Chondrocyte (in vitro differentiated cells): ENCODE measurements around the gene EHBP1. TPM values are rescaled to one million over a fixed set of nuclear protein-coding genes. Genes with fewer than 3 reads are reported as not detected.

Experiments
- DNase-seq: peaks from one replicate; pipeline ENCODE4 v3.0.0; 2021; ENCODE audit warnings: mixed read lengths, low spot score
- H3K27ac Mint-ChIP-seq: one replicate; pipeline ENCODE4 v1.8.0; 2021; ENCODE audit warnings: mild to moderate bottlenecking, moderate library complexity, mixed read lengths; ENCODE audit not compliant: unreplicated experiment
- H3K27me3 Mint-ChIP-seq: 2 replicates; pipeline ENCODE4 v1.8.0; 2021; ENCODE audit warnings: low read depth, mixed read lengths
- H3K36me3 Mint-ChIP-seq: 2 replicates; pipeline ENCODE4 v1.8.0; 2021; ENCODE audit warnings: low read depth, mixed read lengths
- H3K4me1 Mint-ChIP-seq: 2 replicates; pipeline ENCODE4 v1.8.0; 2021; ENCODE audit warnings: low read depth, mild to moderate bottlenecking, mixed read lengths
- H3K4me3 Mint-ChIP-seq: one replicate; pipeline ENCODE4 v1.8.0; 2021; ENCODE audit warnings: mild to moderate bottlenecking, moderate library complexity, mixed read lengths; ENCODE audit not compliant: unreplicated experiment
- H3K9me3 Mint-ChIP-seq: 2 replicates; pipeline ENCODE4 v1.8.0; 2021; ENCODE audit warnings: low read depth, mixed read lengths
- long read RNA-seq: library from polyadenylated mRNA; stranded (forward); transcript quantifications from one replicate; pipeline ENCODE4 v2.0.0, GENCODE V29; 2021
- total RNA-seq: library from RNA; stranded (reverse); gene quantifications from 3 replicates; pipeline ENCODE4 v1.2.1, GENCODE V29; 2021
- TF ChIP-seq, protein P1 (sequence below): fragments of 200-600 bp; sonication (generic); IDR thresholded peaks from 2 replicates; pipeline ENCODE4 v1.5.0; 2021; ENCODE audit warnings: antibody characterized with exemption, mild to moderate bottlenecking, moderate library complexity

The EHBP1 gene
- total RNA-seq = 44.8 to 54.9 TPM (median 48.6 TPM) in 3 replicates
- long read RNA-seq, partial matches to known transcripts = 2 of 22 reads
- long read RNA-seq, other reads (novel, unspliced or antisense) = 18 of 22 reads

DNA sequence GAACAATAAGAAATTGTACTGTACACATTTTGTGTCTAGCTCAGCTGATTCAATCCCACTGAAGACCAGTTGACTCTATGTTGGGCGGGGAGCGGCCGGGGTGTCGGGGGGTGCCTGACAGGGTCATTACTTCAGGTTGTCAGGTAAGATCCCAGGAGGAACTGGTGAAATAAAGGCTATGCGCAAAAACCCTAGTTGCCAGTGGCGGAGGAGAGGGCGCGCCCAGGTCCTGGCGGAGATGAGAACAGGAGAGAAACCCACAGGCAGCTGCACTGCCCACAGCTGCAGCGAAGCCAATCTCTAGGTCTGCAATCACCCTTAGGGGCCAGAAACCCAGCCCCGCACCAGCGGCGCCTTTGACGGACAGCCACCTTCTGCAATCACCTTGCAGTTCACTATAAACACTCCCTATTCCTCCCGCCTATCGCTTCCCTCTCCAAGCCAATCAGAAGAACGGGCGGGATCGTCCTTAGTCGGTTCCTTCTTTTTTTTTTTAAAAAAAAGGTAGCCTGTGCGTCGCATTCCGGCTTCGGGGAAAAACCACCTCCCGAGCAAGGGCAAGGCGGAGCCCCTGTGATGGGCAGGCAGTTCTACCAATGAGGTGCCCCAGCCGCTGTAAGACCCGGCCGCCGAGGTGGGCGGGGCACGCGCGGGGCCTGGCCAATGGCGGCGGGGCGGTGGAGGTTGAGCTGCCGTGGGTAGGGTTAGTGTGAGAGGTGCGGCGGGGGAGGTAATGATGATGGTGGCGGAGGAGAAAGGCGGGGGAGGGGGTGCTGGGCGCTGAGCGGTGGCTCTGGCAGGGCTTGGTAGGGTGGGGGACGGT is at the start of gene EHBP1:
EHBP1 (plus strand) TSS at position 707 of the 823 bp plus-strand sequence. CDS start 1,479 bp downstream, outside the sequence.
- peak; percentile 99 for DNase-seq
- H3K4me1 Mint-ChIP-seq = peaks cover 35% of the 10 kb centered on the region
- peak within 1 kb of the TSS; percentile 86 for H3K4me3 Mint-ChIP-seq
- no peaks in the 10 kb centered on the region for H3K27me3 Mint-ChIP-seq
- H3K36me3 Mint-ChIP-seq = peaks cover 8% of the 10 kb centered on the region
- peaks cover 3% of the 10 kb centered on the region for H3K9me3 Mint-ChIP-seq
- H3K27ac Mint-ChIP-seq = peak within 1 kb of the TSS; percentile 93
- TF ChIP-seq, protein P1, sequence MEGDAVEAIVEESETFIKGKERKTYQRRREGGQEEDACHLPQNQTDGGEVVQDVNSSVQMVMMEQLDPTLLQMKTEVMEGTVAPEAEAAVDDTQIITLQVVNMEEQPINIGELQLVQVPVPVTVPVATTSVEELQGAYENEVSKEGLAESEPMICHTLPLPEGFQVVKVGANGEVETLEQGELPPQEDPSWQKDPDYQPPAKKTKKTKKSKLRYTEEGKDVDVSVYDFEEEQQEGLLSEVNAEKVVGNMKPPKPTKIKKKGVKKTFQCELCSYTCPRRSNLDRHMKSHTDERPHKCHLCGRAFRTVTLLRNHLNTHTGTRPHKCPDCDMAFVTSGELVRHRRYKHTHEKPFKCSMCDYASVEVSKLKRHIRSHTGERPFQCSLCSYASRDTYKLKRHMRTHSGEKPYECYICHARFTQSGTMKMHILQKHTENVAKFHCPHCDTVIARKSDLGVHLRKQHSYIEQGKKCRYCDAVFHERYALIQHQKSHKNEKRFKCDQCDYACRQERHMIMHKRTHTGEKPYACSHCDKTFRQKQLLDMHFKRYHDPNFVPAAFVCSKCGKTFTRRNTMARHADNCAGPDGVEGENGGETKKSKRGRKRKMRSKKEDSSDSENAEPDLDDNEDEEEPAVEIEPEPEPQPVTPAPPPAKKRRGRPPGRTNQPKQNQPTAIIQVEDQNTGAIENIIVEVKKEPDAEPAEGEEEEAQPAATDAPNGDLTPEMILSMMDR = no peak

- H3K27me3 Mint-ChIP-seq = no peaks in the 10 kb centered on the region
- H3K9me3 Mint-ChIP-seq = no peaks in the 10 kb centered on the region
- TF ChIP-seq, protein P1 = no peak
- H3K27ac Mint-ChIP-seq = no peak overlapping the region
- peaks cover 28% of the 10 kb centered on the region for H3K4me1 Mint-ChIP-seq
- no peak overlapping the region for H3K4me3 Mint-ChIP-seq
- DNase-seq = no peak
- H3K36me3 Mint-ChIP-seq = no peaks in the 10 kb centered on the region
Observed at GRCh38 chr2:62657783-62658182, 47.7 kb upstream of the EHBP1 start.

DNA sequence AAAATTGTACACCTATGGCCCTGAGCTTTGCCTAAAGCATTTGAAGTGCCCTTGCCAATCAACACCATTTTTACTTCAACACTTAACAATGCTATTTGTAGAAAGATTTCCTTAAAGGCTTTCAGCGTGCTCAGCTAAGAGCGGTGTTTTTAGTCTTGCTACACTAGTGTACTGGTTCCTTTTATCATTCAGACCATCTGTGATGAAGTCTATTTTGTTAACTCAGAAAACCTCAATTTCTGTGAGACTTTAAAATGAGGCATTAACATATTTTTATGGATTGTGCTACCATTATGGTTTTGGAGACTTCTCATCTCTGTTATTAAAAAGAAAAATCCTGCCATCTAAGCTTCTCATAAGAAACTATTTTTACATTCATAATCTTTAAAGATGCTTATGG is 46.6 kb upstream of the EHBP1 start:
- no peaks in the 10 kb centered on the region for H3K27me3 Mint-ChIP-seq
- peaks cover 39% of the 10 kb centered on the region for H3K4me1 Mint-ChIP-seq
- no peak overlapping the region for H3K27ac Mint-ChIP-seq
- H3K4me3 Mint-ChIP-seq = no peak overlapping the region
- no peaks in the 10 kb centered on the region for H3K36me3 Mint-ChIP-seq
- TF ChIP-seq, protein P1 = no peak
- no peaks in the 10 kb centered on the region for H3K9me3 Mint-ChIP-seq
- DNase-seq = no peak

DNA sequence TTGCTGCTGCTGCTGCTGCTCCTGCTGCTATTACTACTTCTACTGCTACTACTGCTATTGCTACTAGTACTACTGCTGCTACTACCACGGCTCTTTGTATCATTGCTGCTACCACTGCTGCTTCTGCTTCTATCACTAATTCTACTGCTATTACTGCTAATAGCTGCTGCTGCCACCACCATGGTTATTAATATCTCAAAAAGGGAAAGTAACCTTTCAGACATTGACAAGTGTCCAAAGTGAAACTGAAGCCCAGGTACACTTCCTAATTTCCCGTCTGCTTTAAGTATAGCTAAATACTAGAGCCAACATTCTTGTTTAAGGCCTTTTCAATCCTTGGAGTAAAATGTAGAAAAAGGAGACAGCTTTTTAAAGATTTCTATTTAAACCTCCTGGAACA is 45.4 kb upstream of the EHBP1 start:
- peaks cover 47% of the 10 kb centered on the region for H3K4me1 Mint-ChIP-seq
- no peaks in the 10 kb centered on the region for H3K9me3 Mint-ChIP-seq
- H3K27me3 Mint-ChIP-seq = no peaks in the 10 kb centered on the region
- H3K36me3 Mint-ChIP-seq = no peaks in the 10 kb centered on the region
- peak overlapping the region; percentile 5 for H3K27ac Mint-ChIP-seq
- DNase-seq = no peak
- H3K4me3 Mint-ChIP-seq = no peak overlapping the region
- TF ChIP-seq, protein P1 = no peak

- peaks cover 47% of the 10 kb centered on the region for H3K4me1 Mint-ChIP-seq
Observed at GRCh38 chr2:62660582-62661262, 44.8 kb upstream of the EHBP1 start.

More at GRCh38 chr2:62660582-62661262, 44.8 kb upstream of the EHBP1 start:
- Mint-ChIP-seq H3K27me3 (no peaks in the 10 kb centered on the region), H3K27ac (peak overlapping the region; percentile 69), H3K4me3 (no peak overlapping the region), H3K36me3 (no peaks in the 10 kb centered on the region), H3K9me3 (no peaks in the 10 kb centered on the region)
- DNase-seq = no peak
- TF ChIP-seq, protein P1 = no peak
